ENCODE data around the gene CAP1.

Gene CAP1

DNA sequence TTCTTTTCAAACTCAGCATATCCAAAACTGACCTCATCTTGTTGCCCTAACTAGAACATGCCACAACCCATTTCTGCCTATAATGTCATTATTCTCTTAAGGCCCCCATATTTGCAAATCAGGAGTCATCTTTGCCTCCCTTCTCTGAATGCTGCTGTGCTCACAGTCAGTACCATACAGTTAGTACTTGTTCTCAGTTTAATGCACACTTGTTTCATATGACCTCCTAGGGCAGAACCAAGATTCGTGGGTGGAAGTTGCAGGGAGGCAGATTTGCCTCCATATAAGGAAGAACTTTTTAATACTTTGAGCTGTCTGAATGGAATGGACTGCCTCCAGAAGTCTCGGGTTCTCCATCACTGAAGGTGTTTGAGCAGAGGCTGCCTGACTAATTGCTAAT, 9.2 kb downstream of the CAP1 start:
- no peak overlapping the region for H3K4me3 ChIP-seq (ENCODE audit: low read depth, low read length)
- peak; percentile 57 for DNase-seq (ENCODE audit: low read depth)
- TF ChIP-seq, protein P1, sequence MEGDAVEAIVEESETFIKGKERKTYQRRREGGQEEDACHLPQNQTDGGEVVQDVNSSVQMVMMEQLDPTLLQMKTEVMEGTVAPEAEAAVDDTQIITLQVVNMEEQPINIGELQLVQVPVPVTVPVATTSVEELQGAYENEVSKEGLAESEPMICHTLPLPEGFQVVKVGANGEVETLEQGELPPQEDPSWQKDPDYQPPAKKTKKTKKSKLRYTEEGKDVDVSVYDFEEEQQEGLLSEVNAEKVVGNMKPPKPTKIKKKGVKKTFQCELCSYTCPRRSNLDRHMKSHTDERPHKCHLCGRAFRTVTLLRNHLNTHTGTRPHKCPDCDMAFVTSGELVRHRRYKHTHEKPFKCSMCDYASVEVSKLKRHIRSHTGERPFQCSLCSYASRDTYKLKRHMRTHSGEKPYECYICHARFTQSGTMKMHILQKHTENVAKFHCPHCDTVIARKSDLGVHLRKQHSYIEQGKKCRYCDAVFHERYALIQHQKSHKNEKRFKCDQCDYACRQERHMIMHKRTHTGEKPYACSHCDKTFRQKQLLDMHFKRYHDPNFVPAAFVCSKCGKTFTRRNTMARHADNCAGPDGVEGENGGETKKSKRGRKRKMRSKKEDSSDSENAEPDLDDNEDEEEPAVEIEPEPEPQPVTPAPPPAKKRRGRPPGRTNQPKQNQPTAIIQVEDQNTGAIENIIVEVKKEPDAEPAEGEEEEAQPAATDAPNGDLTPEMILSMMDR (conservative IDR thresholded peaks at IDR 0.05; ENCODE audit: low read depth, low read length): no peak

DNA sequence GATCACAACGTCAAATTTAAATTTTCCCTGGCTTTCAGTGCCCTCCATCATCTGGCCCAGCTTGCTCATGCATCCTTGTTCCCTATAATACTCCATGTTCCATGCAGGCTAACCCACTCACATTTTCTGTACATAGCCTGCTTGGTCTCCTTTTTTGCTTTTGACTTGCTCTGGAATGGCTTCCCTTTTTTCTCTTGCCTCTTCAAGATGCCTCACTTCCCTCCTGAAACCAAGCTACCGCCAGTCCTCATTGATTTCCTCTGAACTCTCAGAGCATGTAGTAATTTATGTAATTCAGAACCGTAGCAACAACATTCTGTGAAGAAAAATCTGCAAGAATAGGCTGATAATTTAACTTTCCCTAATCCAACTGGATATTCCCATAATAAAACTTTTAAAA, 10.3 kb downstream of the CAP1 start:
- TF ChIP-seq, protein P1 (conservative IDR thresholded peaks at IDR 0.05; ENCODE audit: low read depth, low read length): no peak
- no peak for DNase-seq (ENCODE audit: low read depth)
- H3K4me3 ChIP-seq (ENCODE audit: low read depth, low read length): no peak overlapping the region

DNA sequence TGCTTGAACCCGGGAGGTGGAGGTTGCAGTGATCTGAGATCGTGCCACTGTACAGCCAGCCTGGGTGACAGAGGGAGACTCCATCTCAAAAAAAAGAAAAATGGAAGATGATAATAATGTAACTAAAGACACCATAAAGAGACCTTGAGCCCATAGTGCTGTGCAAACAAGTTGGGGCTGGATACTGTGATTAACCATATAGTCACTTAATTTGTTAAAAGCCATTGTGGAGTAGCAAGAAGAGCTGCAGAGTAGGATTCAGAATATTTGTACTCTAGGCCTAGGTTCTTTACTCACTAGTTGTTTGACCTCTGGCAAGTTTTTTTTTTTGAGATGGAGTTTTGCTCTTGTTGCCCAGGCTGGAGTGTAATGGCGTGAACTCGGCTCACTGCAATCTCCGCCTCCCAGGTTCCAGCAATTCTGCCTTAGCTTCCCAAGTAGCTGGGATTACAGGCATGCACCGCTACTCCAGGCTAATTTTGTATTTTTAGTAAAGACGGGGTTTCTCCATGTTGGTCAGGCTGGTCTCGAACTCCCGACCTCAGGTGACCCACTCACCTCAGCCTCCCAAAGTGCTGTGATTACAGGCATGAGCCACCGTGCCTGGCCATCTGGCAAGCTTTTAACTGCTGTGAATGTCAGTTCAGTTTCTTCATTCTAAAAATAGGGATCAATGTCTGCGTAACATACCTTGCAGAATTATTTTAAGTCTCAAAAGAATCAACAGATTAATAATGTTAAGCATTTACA, 12.8 kb downstream of the CAP1 start:
- TF ChIP-seq, protein P1 (conservative IDR thresholded peaks at IDR 0.05; ENCODE audit: low read depth, low read length): no peak
- DNase-seq (ENCODE audit: low read depth): no peak
- no peak overlapping the region for H3K4me3 ChIP-seq (ENCODE audit: low read depth, low read length)

DNA sequence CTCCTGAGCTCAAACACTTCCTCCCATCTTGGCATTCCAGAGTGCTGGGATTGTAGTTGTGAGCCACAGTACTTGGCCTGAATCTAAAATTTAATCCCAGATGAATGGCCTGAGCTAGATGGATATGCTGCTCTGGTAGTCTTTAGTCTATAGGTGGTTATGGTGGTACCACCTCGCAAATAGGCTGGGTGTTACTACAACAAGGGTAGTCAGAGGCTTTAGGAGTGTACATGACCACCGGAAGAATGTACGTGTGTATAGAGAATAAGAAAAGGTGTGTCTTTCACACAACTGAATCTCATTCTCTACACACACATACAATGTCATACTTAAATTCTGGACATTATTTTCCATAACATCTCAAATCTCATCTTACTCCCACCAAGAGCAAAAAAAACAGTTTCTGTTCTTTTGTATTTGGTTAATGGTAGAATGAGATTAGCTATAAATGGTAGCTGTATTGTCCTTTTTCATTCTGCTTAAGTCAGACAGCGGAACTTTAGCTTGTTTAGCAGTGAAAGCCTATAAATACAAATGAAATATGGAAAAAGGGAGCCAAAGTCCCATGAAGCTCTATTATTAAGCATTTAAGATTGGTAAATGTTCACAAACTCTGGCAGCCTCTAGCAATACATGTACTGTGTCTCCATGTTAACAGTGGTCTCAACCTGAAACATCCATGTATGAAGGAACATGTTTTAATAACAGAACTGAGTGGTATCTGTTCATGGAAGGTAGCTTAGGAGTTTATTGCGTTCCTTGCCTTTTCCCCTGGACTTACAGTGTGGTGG, 16.2 kb downstream of the CAP1 start:
- no peak for DNase-seq (ENCODE audit: low read depth)
- no peak overlapping the region for H3K4me3 ChIP-seq (ENCODE audit: low read depth, low read length)
- TF ChIP-seq, protein P1 (conservative IDR thresholded peaks at IDR 0.05; ENCODE audit: low read depth, low read length): no peak

DNA sequence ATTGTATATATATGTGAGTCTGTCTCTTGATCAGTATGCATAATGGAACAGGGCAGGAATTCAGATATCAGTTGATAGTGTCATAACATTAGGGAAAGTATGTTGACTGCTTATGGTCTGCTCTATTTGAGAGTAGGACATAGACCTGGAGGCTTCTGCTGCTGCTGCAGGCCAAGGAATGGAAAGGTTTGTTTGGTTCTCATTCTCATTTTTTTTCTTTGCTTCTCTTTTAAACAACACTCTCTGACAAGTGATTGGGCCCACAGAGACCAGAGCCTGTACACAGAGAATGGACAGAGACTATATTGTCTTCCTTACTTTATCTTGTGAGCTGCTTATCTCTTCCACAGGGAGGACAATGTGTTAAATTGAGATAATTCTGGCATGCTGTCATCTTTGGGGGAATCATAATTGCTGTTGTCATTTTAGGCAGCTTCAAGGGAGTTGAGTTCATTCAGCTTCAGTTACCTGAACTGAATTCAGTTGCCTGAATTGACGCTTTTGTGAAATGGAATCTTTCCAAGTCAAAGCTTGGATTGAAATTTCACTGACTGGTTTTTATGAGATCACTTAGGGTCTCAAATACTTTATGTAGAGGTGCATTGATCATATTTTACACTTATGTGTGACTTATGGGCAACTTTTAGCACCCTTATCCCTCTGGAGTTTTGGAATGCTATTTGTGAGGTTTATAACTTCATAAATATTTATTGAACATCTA, 16.9 kb downstream of the CAP1 start:
- H3K4me3 ChIP-seq (ENCODE audit: low read depth, low read length): no peak overlapping the region
- TF ChIP-seq, protein P1 (conservative IDR thresholded peaks at IDR 0.05; ENCODE audit: low read depth, low read length): no peak
- DNase-seq (ENCODE audit: low read depth): no peak

DNA sequence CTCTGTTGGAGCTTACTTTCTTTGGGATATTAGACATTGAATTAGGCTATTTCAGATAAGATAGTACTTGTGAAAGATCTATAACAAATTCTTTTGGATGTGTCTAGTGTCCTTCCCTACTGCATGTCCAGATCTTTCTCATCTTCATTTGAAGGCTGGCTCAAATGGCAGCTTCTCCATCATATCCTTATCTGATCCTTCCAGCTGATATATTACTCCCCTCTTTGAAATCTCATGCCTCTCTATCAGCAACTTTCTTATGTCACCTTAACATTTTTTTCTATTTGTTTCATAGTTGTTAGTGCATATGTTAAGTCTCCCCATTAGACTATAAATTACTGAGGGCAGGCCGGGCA, 17.5 kb downstream of the CAP1 start:
- H3K4me3 ChIP-seq (ENCODE audit: low read depth, low read length): no peak overlapping the region
- TF ChIP-seq, protein P1 (conservative IDR thresholded peaks at IDR 0.05; ENCODE audit: low read depth, low read length): no peak
- DNase-seq (ENCODE audit: low read depth): no peak

Data from choroid plexus epithelial cell (primary cell).